HCT116 (cell line): ENCODE measurements around the gene MON2. TPM values are rescaled to one million over a fixed set of nuclear protein-coding genes. Genes with fewer than 3 reads are reported as not detected.
"Not testable (repeated sequence)": the region's sequence is repeated elsewhere in the genome, so short reads cannot be mapped to it uniquely, and the experiment has no call there.

Experiments used
- ATAC-seq: fragments of 200-7000 bp; cut with Tn5 transposase; 2 replicates; pipeline ENCODE4 v1.9.1; 2020; ENCODE audit warnings: mild to moderate bottlenecking, moderate library complexity
- BruUV-seq: library from RNA; stranded (reverse); fragments of 400-500 nt; replicated peaks from 2 replicates; lab custom pipeline; 2021; lab: Mats Ljungman, UMichigan
- CTCF ChIA-PET: fragments of 300-600 bp; sonication (Branson Sonifier 250); formaldehyde crosslinking; loops from one replicate; lab custom pipeline; 2021; ENCODE audit warnings: antibody characterized with exemption; lab: Charles Lee
- POLR2A ChIA-PET: fragments of 300-600, 350-600 bp; sonication (Branson Sonifier 250); formaldehyde crosslinking; loops from one replicate; lab custom pipeline; 2021; ENCODE audit warnings: antibody characterized with exemption; lab: Charles Lee
- RAD21 ChIA-PET, 2 experiments: fragments of 300-600 bp; sonication (Branson Sonifier 250); formaldehyde crosslinking; loops; one replicate each; lab custom pipeline; 2023; ENCODE audit warnings: low total read pairs in 2 of 2; ENCODE audit not compliant: uncharacterized antibody in 2 of 2, unreplicated experiment in 2 of 2, low non-redundant PET in 1 of 2; lab: Charles Lee
- DNase-seq: peaks from one replicate; pipeline ENCODE4 v3.0.0-alpha.2; 2010; ENCODE audit warnings: low read depth, low spot score
- H2AFZ ChIP-seq: fragments of 200-600 bp; shearing (Covaris generic), sonication (generic); 2 replicates; pipeline ENCODE4 v1.6.1; 2017; ENCODE audit warnings: low read depth, mixed run types, mixed read lengths, antibody characterized with exemption, low read length; ENCODE audit not compliant: poor library complexity, severe bottlenecking
- H3K27ac ChIP-seq: 2 replicates; pipeline ENCODE4 v1.5.1; 2012; ENCODE audit warnings: low read depth, low read length
- H3K27me3 ChIP-seq: fragments of 200-600 bp; sonication (generic); 2 replicates; pipeline ENCODE4 v1.6.1; 2016; ENCODE audit warnings: mixed run types, low read length, mixed read lengths; ENCODE audit not compliant: insufficient read depth
- H3K36me3 ChIP-seq, 2 experiments: fragments of 200-500 bp in 1 of 2; fragments of 200-600 bp in 1 of 2; sonication (Bioruptor generic) in 1 of 2; sonication (generic) in 1 of 2; 2 replicates each; pipeline versions ENCODE4 v1.5.1 to v1.6.1; 2014 to 2016; ENCODE audit warnings: low read length in 2 of 2, inconsistent platforms in 1 of 2, mixed read lengths in 1 of 2, mixed run types in 1 of 2; ENCODE audit not compliant: insufficient read depth in 2 of 2, control insufficient read depth in 1 of 2
- H3K4me1 ChIP-seq, 2 experiments: fragments of 200-600 bp in 1 of 2; sonication (generic) in 1 of 2; 2 replicates each; pipeline versions ENCODE4 v1.5.1 to v1.6.1; 2012 to 2017; ENCODE audit warnings: low read length in 2 of 2, inconsistent platforms in 1 of 2, mild to moderate bottlenecking in 1 of 2, mixed read lengths in 1 of 2, mixed run types in 1 of 2, moderate library complexity in 1 of 2; ENCODE audit not compliant: insufficient read depth in 2 of 2, control insufficient read depth in 1 of 2
- H3K4me2 ChIP-seq: fragments of 200-600 bp; sonication (generic); 2 replicates; pipeline ENCODE4 v1.6.1; 2017; ENCODE audit warnings: mixed run types, low read length, mixed read lengths
- H3K4me3 ChIP-seq, 2 experiments: fragments of 200-600 bp in 1 of 2; sonication (generic) in 1 of 2; replicated peaks in 1 of 2; 2 replicates each; pipeline ENCODE4 v1.5.1; 2011 to 2016; ENCODE audit warnings: low read length in 2 of 2, control low read depth in 1 of 2, low read depth in 1 of 2, mild to moderate bottlenecking in 1 of 2, mixed read lengths in 1 of 2, mixed run types in 1 of 2
- H3K79me2 ChIP-seq: fragments of 200-600 bp; sonication (generic); 2 replicates; pipeline ENCODE4 v1.6.1; 2017; ENCODE audit warnings: mild to moderate bottlenecking, mixed run types, low read length, moderate library complexity, mixed read lengths; ENCODE audit not compliant: insufficient read depth
- H3K9ac ChIP-seq: fragments of 200-600 bp; sonication (generic); 2 replicates; pipeline ENCODE4 v1.6.1; 2016; ENCODE audit warnings: low read length, mixed read lengths
- H3K9me2 ChIP-seq: fragments of 200-600 bp; sonication (generic), shearing (Covaris generic); 2 replicates; pipeline ENCODE4 v1.6.1; 2017; ENCODE audit warnings: mixed run types, mild to moderate bottlenecking, moderate library complexity; ENCODE audit not compliant: insufficient read depth
- H3K9me3 ChIP-seq, 2 experiments: fragments of 200-500 bp in 1 of 2; fragments of 200-600 bp in 1 of 2; sonication (Bioruptor generic) in 1 of 2; sonication (generic) in 1 of 2; 2 replicates each; pipeline ENCODE4 v1.6.1; 2014 to 2017; ENCODE audit warnings: low read length in 2 of 2, mixed read lengths in 2 of 2, inconsistent platforms in 1 of 2, low read depth in 1 of 2, mild to moderate bottlenecking in 1 of 2, mixed run types in 1 of 2, moderate library complexity in 1 of 2; ENCODE audit not compliant: control insufficient read depth in 1 of 2, insufficient read depth in 1 of 2
- H4K20me1 ChIP-seq: fragments of 200-600 bp; sonication (generic), shearing (Covaris generic); 2 replicates; pipeline ENCODE4 v1.6.1; 2017; ENCODE audit warnings: mixed run types, mild to moderate bottlenecking, moderate library complexity; ENCODE audit not compliant: insufficient read depth
- ATF3 ChIP-seq: IDR thresholded peaks from 2 replicates; pipeline ENCODE4 v1.6.1; 2012
- CBX3 ChIP-seq: IDR thresholded peaks from 2 replicates; pipeline ENCODE4 v1.6.1; 2012; ENCODE audit warnings: low read depth
- CEBPB ChIP-seq: IDR thresholded peaks from 2 replicates; pipeline ENCODE4 v1.6.1; 2012; ENCODE audit warnings: low read depth
- JUND ChIP-seq: IDR thresholded peaks from 2 replicates; pipeline ENCODE4 v1.6.1; 2012
- POLR2A ChIP-seq: IDR thresholded peaks from 2 replicates; pipeline ENCODE4 v1.7.0; 2011; ENCODE audit warnings: borderline replicate concordance; ENCODE audit not compliant: insufficient read depth, insufficient read length; ENCODE audit errors: extremely low read depth
- RAD21 ChIP-seq: IDR thresholded peaks from 2 replicates; pipeline ENCODE4 v1.6.1; 2012; ENCODE audit warnings: low read depth, mild to moderate bottlenecking
- SIN3A ChIP-seq: IDR thresholded peaks from 2 replicates; pipeline ENCODE4 v1.6.1; 2012; ENCODE audit warnings: low read depth
- SP1 ChIP-seq: IDR thresholded peaks from 2 replicates; pipeline ENCODE4 v1.6.1; 2012; ENCODE audit warnings: low read depth
- intact Hi-C: fragments of 100-400 bp; cut with micrococcal nuclease; formaldehyde crosslinking; loops from 2 replicates; pipeline ENCODE4 v1.10.0; 2022
- total RNA-seq: library from RNA; stranded (reverse); gene quantifications from one replicate; pipeline ENCODE4 v1.2.1, GENCODE V29; 2021; ENCODE audit not compliant: unreplicated experiment

Gene MON2
- total RNA-seq, 1 experiment from 2014 or later = 30.7 TPM

GRCh38 chr12:62448436-62448835 is 18.2 kb upstream of the MON2 start:
- H3K4me2 ChIP-seq = no peak overlapping the region
- H3K27me3 ChIP-seq = no peaks in the 10 kb centered on the region
- no peaks in the 10 kb centered on the region for H3K4me1 ChIP-seq
- RAD21 ChIA-PET = no interaction called here
- CTCF ChIA-PET = no interaction called here
- H3K9me3 ChIP-seq = no peaks in the 10 kb centered on the region
- BruUV-seq = no TSS peak
- POLR2A ChIA-PET = no interaction called here
- H3K9me2 ChIP-seq = no peaks in the 10 kb centered on the region; the same call in 1 of the 2 replicates
- intact Hi-C loops = no loop called here
- no peak for ATAC-seq
- H3K79me2 ChIP-seq = no peaks in the 10 kb centered on the region
- no peak overlapping the region for H3K4me3 ChIP-seq
- no peak for TF ChIP-seq RAD21
- TF ChIP-seq POLR2A = no peak
- no peak for TF ChIP-seq SP1
- no peak for TF ChIP-seq CEBPB
- no peak for TF ChIP-seq JUND
- TF ChIP-seq SIN3A = no peak
- TF ChIP-seq CBX3 = no peak
- TF ChIP-seq ATF3 = no peak
- no peaks in the 10 kb centered on the region for H4K20me1 ChIP-seq
- H3K27ac ChIP-seq = no peak overlapping the region
- no peaks in the 10 kb centered on the region for H3K36me3 ChIP-seq
- H3K9ac ChIP-seq = no peak overlapping the region
- DNase-seq = no peak
- H2AFZ ChIP-seq = no peak overlapping the region

- intact Hi-C loops, H3K4me1 ChIP-seq, H3K9me2 ChIP-seq, H3K9ac ChIP-seq, H3K79me2 ChIP-seq, CTCF ChIA-PET, H3K36me3 ChIP-seq, H3K4me3 ChIP-seq, H3K9me3 ChIP-seq, POLR2A ChIA-PET, DNase-seq, BruUV-seq, H3K27ac ChIP-seq, H4K20me1 ChIP-seq, ATAC-seq, RAD21 ChIA-PET, H2AFZ ChIP-seq, H3K4me2 ChIP-seq, H3K27me3 ChIP-seq: not testable (repeated sequence)
These were observed 11.2 kb upstream of the MON2 start for GRCh38 chr12:62455429-62455828.
